ENCODE results near the gene LRFN2.

DNA sequence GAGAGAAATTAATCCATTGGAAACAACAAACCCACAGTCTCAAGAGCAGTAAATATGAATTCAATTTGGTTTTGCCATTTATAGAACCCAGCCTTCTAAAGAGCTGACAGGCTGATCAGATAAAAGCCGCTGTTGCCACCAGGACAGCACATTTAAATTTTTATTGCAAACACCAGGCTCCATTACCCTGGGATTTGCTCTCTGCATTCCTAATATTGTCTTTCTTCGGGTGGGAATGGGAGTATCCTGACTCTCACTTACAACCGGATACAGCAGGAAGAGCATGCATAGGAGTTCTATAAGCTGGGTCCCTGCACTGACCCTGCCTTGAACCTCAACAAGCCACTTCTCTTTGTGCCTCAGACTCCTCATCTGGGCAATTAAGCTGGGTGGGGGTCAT is 142.9 kb downstream of the LRFN2 start:
- TF ChIP-seq NFRKB (IDR thresholded peaks at IDR 0.05) (no peak), ELF4 (IDR thresholded peaks at IDR 0.05) (no peak), FOXK2 (IDR thresholded peaks at IDR 0.05) (no peak), CTBP1 (IDR thresholded peaks at IDR 0.05; ENCODE audit: borderline replicate concordance) (no peak), FOXM1 (IDR thresholded peaks at IDR 0.05; ENCODE audit: borderline replicate concordance) (no peak), SP1 (IDR thresholded peaks at IDR 0.05) (no peak), BHLHE40 (IDR thresholded peaks at IDR 0.05; ENCODE audit: borderline replicate concordance) (no peak), FOXA1 (IDR thresholded peaks at IDR 0.05) (no peak), SUZ12 (IDR thresholded peaks at IDR 0.05) (no peak), PKNOX1 (IDR thresholded peaks at IDR 0.05) (no peak), ZNF384 (IDR thresholded peaks at IDR 0.05) (no peak)
